CD4-positive, alpha-beta T cell (primary cell): ENCODE measurements around the gene TBCD. TPM values are rescaled to one million over a fixed set of nuclear protein-coding genes. Genes with fewer than 3 reads are reported as not detected.

Source experiments
- ATAC-seq: fragments of 200-7000 bp; cut with Tn5 transposase; one replicate; pipeline ENCODE4 v1.10.0; 2022; ENCODE audit warnings: mild to moderate bottlenecking; ENCODE audit not compliant: poor library complexity
- CTCF ChIA-PET: fragments of 350-600 bp; sonication (Branson Sonifier 250); formaldehyde crosslinking; loops from one replicate; lab custom pipeline; 2021; ENCODE audit warnings: antibody characterized with exemption, inconsistent platforms; lab: Charles Lee
- POLR2A ChIA-PET: fragments of 350-600 bp; sonication (Branson Sonifier 250); formaldehyde crosslinking; loops from one replicate; lab custom pipeline; 2021; ENCODE audit warnings: antibody characterized with exemption, inconsistent platforms; lab: Charles Lee
- DNase-seq, 14 experiments: peaks; one replicate each; pipeline ENCODE4 v3.0.0-alpha.2; 2013 to 2020; ENCODE audit warnings: mixed read lengths in 2 of 14
- H3K27ac ChIP-seq, 2 donors: one replicate each; pipeline versions ENCODE4 v1.5.1 to v1.7.0; 2013; ENCODE audit warnings: low read length in 2 of 2, low read depth in 1 of 2, mild to moderate bottlenecking in 1 of 2
- H3K27me3 ChIP-seq, 2 experiments: 1 replicate in 1 of 2; 2 replicates in 1 of 2; pipeline versions ENCODE4 v1.6.1 to v1.7.0; 2013; ENCODE audit warnings: low read length in 2 of 2, control low read depth in 1 of 2, mild to moderate bottlenecking in 1 of 2, moderate library complexity in 1 of 2; ENCODE audit not compliant: insufficient read depth in 2 of 2, control insufficient read depth in 1 of 2
- H3K36me3 ChIP-seq: one replicate; pipeline ENCODE4 v1.6.1; 2013; ENCODE audit warnings: low read length, control low read depth; ENCODE audit not compliant: insufficient read depth
- H3K4me1 ChIP-seq: one replicate; pipeline ENCODE4 v1.6.1; 2013; ENCODE audit warnings: low read length, control low read depth; ENCODE audit not compliant: insufficient read depth
- H3K4me3 ChIP-seq: one replicate; pipeline ENCODE4 v1.5.1; 2013; ENCODE audit warnings: mild to moderate bottlenecking, low read length, moderate library complexity
- H3K9me3 ChIP-seq, 2 experiments: 1 replicate in 1 of 2; 2 replicates in 1 of 2; pipeline versions ENCODE4 v1.6.1 to v1.7.0; 2013; ENCODE audit warnings: low read length in 2 of 2, mild to moderate bottlenecking in 2 of 2, control low read depth in 1 of 2, moderate library complexity in 1 of 2; ENCODE audit not compliant: control insufficient read depth in 1 of 2, insufficient read depth in 1 of 2
- H3K27ac Mint-ChIP-seq: one replicate; pipeline ENCODE4 v1.8.0; 2020; ENCODE audit warnings: mixed read lengths
- H3K27me3 Mint-ChIP-seq: one replicate; pipeline ENCODE4 v1.8.0; 2021; ENCODE audit warnings: mixed read lengths
- H3K36me3 Mint-ChIP-seq: one replicate; pipeline ENCODE4 v1.8.0; 2021; ENCODE audit warnings: low read depth, mixed read lengths
- H3K4me1 Mint-ChIP-seq: one replicate; pipeline ENCODE4 v1.8.0; 2021; ENCODE audit warnings: low read depth, mixed read lengths
- H3K4me3 Mint-ChIP-seq: one replicate; pipeline ENCODE4 v1.8.0; 2020; ENCODE audit warnings: mild to moderate bottlenecking, mixed read lengths
- H3K9me3 Mint-ChIP-seq: one replicate; pipeline ENCODE4 v1.8.0; 2020; ENCODE audit warnings: mixed read lengths
- CTCF ChIP-seq: fragments of 200-600 bp; IDR thresholded peaks from one replicate; pipeline ENCODE4 v1.8.0; 2022; ENCODE audit warnings: antibody characterized with exemption, mild to moderate bottlenecking
- intact Hi-C, 2 experiments: fragments of 100-400 bp; cut with DNase I in 1 of 2; cut with micrococcal nuclease in 1 of 2; formaldehyde crosslinking; loops; one replicate each; pipeline versions ENCODE4 v1.15.1 to v1.9.0; 2023 to 2025; cut with DNase I, micrococcal nuclease
- total RNA-seq, 174 experiments: library from RNA in 2 of 174; stranded (reverse) in 2 of 174; gene quantifications; one replicate each; pipeline ENCODE4 v1.2.3 and lab custom pipeline; 2021 to 2026

TBCD gene
- total RNA-seq, 2 experiments from 2014 or later, result 74.6 to 80.3 TPM

GRCh38 chr17:82870541-82870940, 118.7 kb downstream of the TBCD start:
- H3K9me3 Mint-ChIP-seq, result no peaks in the 10 kb centered on the region

DNA sequence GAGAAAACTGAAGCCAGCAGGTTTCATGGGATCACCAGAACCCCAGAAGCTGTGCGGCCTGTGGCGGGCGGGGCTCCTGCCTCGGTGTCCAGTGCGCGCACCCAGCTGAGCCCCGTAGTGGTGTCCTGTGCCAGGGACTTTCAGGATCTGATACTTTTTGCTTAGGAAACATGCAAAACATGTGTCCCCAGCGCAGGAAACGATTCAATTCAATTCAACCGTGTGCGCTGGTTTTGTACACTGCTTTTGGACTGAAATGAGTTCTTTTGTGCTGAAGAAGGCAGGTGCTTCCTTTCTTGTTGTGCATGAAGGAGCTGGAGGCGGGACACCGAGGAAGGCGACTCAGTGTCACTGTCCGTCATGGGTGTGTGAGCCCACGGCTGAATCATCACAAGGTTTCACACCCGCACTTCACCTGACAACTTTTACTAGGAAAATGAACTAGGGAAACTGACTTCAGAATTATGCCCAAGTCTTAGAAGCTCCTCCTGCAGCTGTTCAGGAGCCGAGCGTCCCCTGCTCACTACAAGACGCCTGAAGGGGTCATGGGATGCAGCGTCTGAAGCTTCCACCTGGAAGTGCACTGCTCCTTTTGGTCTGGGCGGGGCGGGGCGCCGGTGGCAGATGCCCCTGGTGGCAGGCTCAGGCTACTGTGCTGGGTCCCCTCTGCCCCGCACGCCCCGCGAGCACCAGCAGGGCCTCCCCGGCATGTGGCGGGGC, 119.4 kb downstream of the TBCD start:
- H3K9me3 ChIP-seq, result no peaks in the 10 kb centered on the region
- H3K27me3 ChIP-seq, result no peaks in the 10 kb centered on the region
- peaks cover 22% of the 10 kb centered on the region for H3K36me3 Mint-ChIP-seq
- no peak overlapping the region for H3K27ac Mint-ChIP-seq
- H3K27me3 Mint-ChIP-seq, result no peaks in the 10 kb centered on the region
- ATAC-seq (no peak), DNase-seq (no peak)
- CTCF ChIA-PET, result no interaction called here
- peaks cover 46% of the 10 kb centered on the region for H3K36me3 ChIP-seq
- TF ChIP-seq CTCF, result no peak
- H3K9me3 Mint-ChIP-seq, result no peaks in the 10 kb centered on the region
- intact Hi-C loops, result no loop called here
- H3K4me1 ChIP-seq, result peaks cover 33% of the 10 kb centered on the region
- no peak overlapping the region for H3K4me3 Mint-ChIP-seq
- POLR2A ChIA-PET, result no interaction called here
- H3K4me1 Mint-ChIP-seq, result no peaks in the 10 kb centered on the region
- H3K27ac ChIP-seq, result no peak overlapping the region
- H3K4me3 ChIP-seq, result no peak overlapping the region

More at GRCh38 chr17:82870541-82870940, 118.7 kb downstream of the TBCD start:
- ATAC-seq (no peak), DNase-seq (no peak)
- Histone ChIP-seq H3K36me3 (peaks cover 43% of the 10 kb centered on the region), H3K27me3 (no peaks in the 10 kb centered on the region), H3K4me3 (no peak overlapping the region), H3K4me1 (peaks cover 39% of the 10 kb centered on the region), H3K9me3 (no peaks in the 10 kb centered on the region), H3K27ac (no peak overlapping the region)
- no peak overlapping the region for H3K27ac Mint-ChIP-seq
- CTCF ChIA-PET, result no interaction called here
- peaks cover 22% of the 10 kb centered on the region for H3K36me3 Mint-ChIP-seq
- no peak overlapping the region for H3K4me3 Mint-ChIP-seq
- intact Hi-C loops, result no loop called here
- H3K27me3 Mint-ChIP-seq, result no peaks in the 10 kb centered on the region
- POLR2A ChIA-PET, result no interaction called here
- TF ChIP-seq CTCF, result no peak
- peaks cover 5% of the 10 kb centered on the region for H3K4me1 Mint-ChIP-seq

- no peak overlapping the region for H3K4me3 ChIP-seq
- H3K36me3 Mint-ChIP-seq, result peaks cover 22% of the 10 kb centered on the region
- intact Hi-C loops, result no loop called here
- no peaks in the 10 kb centered on the region for H3K9me3 ChIP-seq
- H3K27ac ChIP-seq, result no peak overlapping the region
- peaks cover 46% of the 10 kb centered on the region for H3K36me3 ChIP-seq
- no peak overlapping the region for H3K4me3 Mint-ChIP-seq
- no peaks in the 10 kb centered on the region for H3K27me3 ChIP-seq
- ChIA-PET POLR2A (no interaction called here), CTCF (no interaction called here)
- H3K27me3 Mint-ChIP-seq, result no peaks in the 10 kb centered on the region
- TF ChIP-seq CTCF, result no peak
- H3K27ac Mint-ChIP-seq, result no peak overlapping the region
- ATAC-seq, result no peak
- DNase-seq, result no peak
- peaks cover 25% of the 10 kb centered on the region for H3K4me1 ChIP-seq
- no peaks in the 10 kb centered on the region for H3K9me3 Mint-ChIP-seq
- no peaks in the 10 kb centered on the region for H3K4me1 Mint-ChIP-seq
Observed at GRCh38 chr17:82871776-82872561, 120.1 kb downstream of the TBCD start.
